ENCODE measurements around the gene NOPCHAP1.

GRCh38 chr12:105032703-105033357, 46.7 kb downstream of the NOPCHAP1 start:
- TF ChIP-seq YY1 (IDR thresholded peaks at IDR 0.05; ENCODE audit: low read depth, low read length) (no peak), SP1 (IDR thresholded peaks at IDR 0.05; ENCODE audit: low read depth, low read length) (no peak), EP300 (IDR thresholded peaks at IDR 0.05; ENCODE audit: borderline replicate concordance in 1 of 2, low read depth in 2 of 2, low read length in 2 of 2) (no peak), ZNF274 (IDR thresholded peaks at IDR 0.05; ENCODE audit: borderline replicate concordance, extremely low read depth, low read length) (no peak)
